Neural progenitor cell (in vitro differentiated cells): ENCODE measurements around the gene FMO4.

ENCODE experiments used
- EZH2 ChIP-seq: fragments of 200-600 bp; sonication (generic); IDR thresholded peaks from 2 replicates; pipeline ENCODE4 v1.6.1; 2017; ENCODE audit warnings: antibody characterized with exemption, mild to moderate bottlenecking, moderate library complexity
- EZH2phosphoT487 ChIP-seq: fragments of 200-600 bp; sonication (generic); IDR thresholded peaks from 2 replicates; pipeline ENCODE4 v1.6.1; 2017; ENCODE audit warnings: antibody characterized with exemption
- TF ChIP-seq, protein P1 (sequence below): fragments of 200-600 bp; sonication (generic); IDR thresholded peaks from 2 replicates; pipeline ENCODE4 v1.5.1; 2017; ENCODE audit warnings: antibody characterized with exemption, mild to moderate bottlenecking

DNA sequence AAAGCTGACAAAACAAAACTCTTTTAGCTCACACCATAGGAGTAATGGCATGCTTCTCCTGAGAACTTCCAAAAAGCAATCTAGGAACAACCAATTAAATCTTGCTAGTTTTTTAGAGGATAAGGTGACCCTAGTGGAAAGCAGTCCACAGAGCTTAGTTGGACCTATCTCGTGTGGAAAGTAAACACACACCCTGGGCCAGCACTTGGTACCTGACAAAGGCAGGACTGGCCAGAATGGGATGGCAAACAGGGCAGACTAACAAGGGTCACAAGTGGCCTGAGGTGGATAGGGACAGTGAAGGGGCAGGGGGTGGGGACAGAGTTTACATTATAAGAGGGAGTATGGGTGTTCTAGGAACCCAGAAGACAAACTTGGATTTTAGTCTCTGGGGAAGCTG, 22.0 kb downstream of the FMO4 start:
- TF ChIP-seq, protein P1, sequence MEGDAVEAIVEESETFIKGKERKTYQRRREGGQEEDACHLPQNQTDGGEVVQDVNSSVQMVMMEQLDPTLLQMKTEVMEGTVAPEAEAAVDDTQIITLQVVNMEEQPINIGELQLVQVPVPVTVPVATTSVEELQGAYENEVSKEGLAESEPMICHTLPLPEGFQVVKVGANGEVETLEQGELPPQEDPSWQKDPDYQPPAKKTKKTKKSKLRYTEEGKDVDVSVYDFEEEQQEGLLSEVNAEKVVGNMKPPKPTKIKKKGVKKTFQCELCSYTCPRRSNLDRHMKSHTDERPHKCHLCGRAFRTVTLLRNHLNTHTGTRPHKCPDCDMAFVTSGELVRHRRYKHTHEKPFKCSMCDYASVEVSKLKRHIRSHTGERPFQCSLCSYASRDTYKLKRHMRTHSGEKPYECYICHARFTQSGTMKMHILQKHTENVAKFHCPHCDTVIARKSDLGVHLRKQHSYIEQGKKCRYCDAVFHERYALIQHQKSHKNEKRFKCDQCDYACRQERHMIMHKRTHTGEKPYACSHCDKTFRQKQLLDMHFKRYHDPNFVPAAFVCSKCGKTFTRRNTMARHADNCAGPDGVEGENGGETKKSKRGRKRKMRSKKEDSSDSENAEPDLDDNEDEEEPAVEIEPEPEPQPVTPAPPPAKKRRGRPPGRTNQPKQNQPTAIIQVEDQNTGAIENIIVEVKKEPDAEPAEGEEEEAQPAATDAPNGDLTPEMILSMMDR: no peak
- TF ChIP-seq EZH2phosphoT487: no peak
- no peak for TF ChIP-seq EZH2
